Astrocyte of the spinal cord (primary cell): ENCODE measurements around the gene SLAMF1.

Source experiments
- DNase-seq: peaks from one replicate; pipeline ENCODE4 v3.0.0; 2011; ENCODE audit warnings: low read depth, low spot score
- H3K4me3 ChIP-seq: 2 replicates; pipeline ENCODE4 v1.5.1; 2011; ENCODE audit warnings: low read depth, mild to moderate bottlenecking, low read length, moderate library complexity
- CTCF ChIP-seq: IDR thresholded peaks from 2 replicates; pipeline ENCODE4 v1.5.1; 2012; ENCODE audit warnings: low read depth, mild to moderate bottlenecking, low read length, inconsistent platforms
- in situ Hi-C: cut with HindIII; loops from 2 replicates; pipeline ENCODE4 v1.10.0; 2017; ENCODE audit warnings: low sequenced_read_pairs

The SLAMF1 gene

GRCh38 chr1:160646180-160646579, 664 bp downstream of the SLAMF1 start:
- H3K4me3 ChIP-seq: no peak overlapping the region
- no peak for DNase-seq
- TF ChIP-seq CTCF: no peak
- in situ Hi-C loops: no loop called here

- TF ChIP-seq CTCF: no peak
- in situ Hi-C loops: no loop called here
- no peak for DNase-seq
- no peak overlapping the region for H3K4me3 ChIP-seq
These were observed 1.3 kb downstream of the SLAMF1 start for GRCh38 chr1:160645386-160646130.

GRCh38 chr1:160644399-160644798, 2.4 kb downstream of the SLAMF1 start:
- no peak for DNase-seq

GRCh38 chr1:160643138-160643537, 3.7 kb downstream of the SLAMF1 start:
- TF ChIP-seq CTCF: no peak
- in situ Hi-C loops: no loop called here

More at GRCh38 chr1:160644399-160644798, 2.4 kb downstream of the SLAMF1 start:
- in situ Hi-C loops: no loop called here
- no peak for TF ChIP-seq CTCF
- no peak overlapping the region for H3K4me3 ChIP-seq

GRCh38 chr1:160642281-160642644, 4.6 kb downstream of the SLAMF1 start:
- in situ Hi-C loops: no loop called here
- no peak for TF ChIP-seq CTCF
- DNase-seq: no peak
- no peak overlapping the region for H3K4me3 ChIP-seq

More at GRCh38 chr1:160643138-160643537, 3.7 kb downstream of the SLAMF1 start:
- DNase-seq: no peak
- H3K4me3 ChIP-seq: no peak overlapping the region

GRCh38 chr1:160641323-160642280, 5.2 kb downstream of the SLAMF1 start:
- in situ Hi-C loops: no loop called here
- DNase-seq: no peak
- TF ChIP-seq CTCF: no peak
- no peak overlapping the region for H3K4me3 ChIP-seq
